Tibial nerve (tissue), 4 donors: ENCODE results near the gene PHF12. TPM values are rescaled to one million over a fixed set of nuclear protein-coding genes. Genes with fewer than 3 reads are reported as not detected.

Source experiments
- DNase-seq, 2 donors: peaks; one replicate each; pipeline ENCODE4 v3.0.0-alpha.2; 2019; ENCODE audit warnings: low spot score in 2 of 2
- H3K27ac ChIP-seq, 4 donors: fragments of 200-600 bp; sonication (generic) in 3 of 4; one replicate each; pipeline ENCODE4 v1.5.1; 2017 to 2019; ENCODE audit warnings: mild to moderate bottlenecking in 1 of 4
- H3K27me3 ChIP-seq, 2 donors: fragments of 200-600 bp; sonication (generic) in 1 of 2; one replicate each; pipeline versions ENCODE4 v1.5.1 to v1.6.0; 2017 to 2019
- H3K36me3 ChIP-seq, 3 donors: fragments of 200-600 bp; sonication (generic); one replicate each; pipeline ENCODE4 v1.5.1; 2018 to 2019
- H3K4me1 ChIP-seq, 4 donors: fragments of 200-600 bp; sonication (generic) in 3 of 4; one replicate each; pipeline ENCODE4 v1.5.1; 2017 to 2019
- H3K4me3 ChIP-seq, 4 donors: fragments of 200-600 bp; sonication (generic) in 3 of 4; one replicate each; pipeline ENCODE4 v1.5.1; 2017 to 2019; ENCODE audit warnings: mild to moderate bottlenecking in 1 of 4, moderate library complexity in 1 of 4
- H3K9me3 ChIP-seq, 4 donors: fragments of 200-600 bp; sonication (generic) in 3 of 4; one replicate each; pipeline ENCODE4 v1.5.1; 2017 to 2019
- CTCF ChIP-seq, 5 experiments: fragments of 200-600 bp in 3 of 5; fragments of 450-650 bp in 2 of 5; sonication (generic) in 3 of 5; IDR thresholded peaks; one replicate each; pipeline ENCODE4 v1.5.1; 2016 to 2019; ENCODE audit warnings: antibody characterized with exemption in 5 of 5, mild to moderate bottlenecking in 3 of 5, moderate library complexity in 2 of 5
- EP300 ChIP-seq, 2 donors: sonication (generic); formaldehyde crosslinking; IDR thresholded peaks; one replicate each; pipeline ENCODE4 v1.6.1; 2017; ENCODE audit warnings: antibody characterized with exemption in 2 of 2, mild to moderate bottlenecking in 1 of 2
- POLR2A ChIP-seq, 2 donors: fragments of 450-650 bp; IDR thresholded peaks; one replicate each; pipeline ENCODE4 v1.6.1; 2017; ENCODE audit warnings: antibody characterized with exemption in 2 of 2, mild to moderate bottlenecking in 2 of 2, moderate library complexity in 2 of 2
- WGBS, 2 donors: methylation state at CpG; one replicate each; pipeline ENCODE4 v1.1.5; 2018; 5-methylcytosine and 5-hydroxymethylcytosine counted together
- total RNA-seq, 4 donors: library from RNA; depleted of rRNA; stranded (reverse); fragments of >200 nt; gene quantifications; one replicate each; pipeline ENCODE4 v1.1.0, GENCODE V29; 2016

PHF12 gene
- total RNA-seq, 4 donors from 2014 or later = 45.7 to 95.1 (median 49.6) TPM

GRCh38 chr17:28946239-28946638 lies 5.1 kb downstream of the PHF12 start:
- Histone ChIP-seq H3K4me1 (peaks cover 0 to 65% (median 47%) of the 10 kb centered on the region in 4 donors), H3K36me3 (peaks cover 0 to 4% (median 0%) of the 10 kb centered on the region in 3 donors), H3K27me3 (no peaks in the 10 kb centered on the region), H3K9me3 (no peaks in the 10 kb centered on the region), H3K27ac (peak overlapping the region in 3 of 4 donors; percentile 4 to 92 (median 57)), H3K4me3 (no peak overlapping the region)
- no peak for DNase-seq
- 59 to 63% methylated on average over 4 of the region's 4 CpGs for WGBS, 2 donors
- no peak for TF ChIP-seq POLR2A (IDR thresholded peaks at IDR 0.05)
- no peak for TF ChIP-seq CTCF (IDR thresholded peaks at IDR 0.05)
- TF ChIP-seq EP300 (IDR thresholded peaks at IDR 0.05) = no peak

- Histone ChIP-seq H3K27me3 (no peaks in the 10 kb centered on the region), H3K4me1 (peaks cover 0 to 76% (median 55%) of the 10 kb centered on the region in 4 donors), H3K4me3 (no peak overlapping the region), H3K27ac (peak overlapping the region in 3 of 4 donors; percentile 4 to 92 (median 57)), H3K36me3 (peaks cover 0 to 4% (median 0%) of the 10 kb centered on the region in 3 donors), H3K9me3 (no peaks in the 10 kb centered on the region)
- no peak for DNase-seq
- WGBS, 2 donors = 20 to 36% methylated on average over 8 of the region's 8 CpGs
- TF ChIP-seq CTCF (IDR thresholded peaks at IDR 0.05) (no peak), POLR2A (IDR thresholded peaks at IDR 0.05) (no peak), EP300 (IDR thresholded peaks at IDR 0.05) (no peak)
Observed at GRCh38 chr17:28944862-28945741, 6.2 kb downstream of the PHF12 start.

GRCh38 chr17:28944343-28944742 lies 7.0 kb downstream of the PHF12 start:
- WGBS, 2 donors = 86 to 89% methylated on average over 4 of the region's 4 CpGs
- peaks cover 0 to 84% (median 61%) of the 10 kb centered on the region in 4 donors for H3K4me1 ChIP-seq
- no peak for DNase-seq
- H3K27me3 ChIP-seq = no peaks in the 10 kb centered on the region
- no peaks in the 10 kb centered on the region for H3K9me3 ChIP-seq
- TF ChIP-seq POLR2A (IDR thresholded peaks at IDR 0.05) = no peak
- TF ChIP-seq CTCF (IDR thresholded peaks at IDR 0.05) = no peak
- TF ChIP-seq EP300 (IDR thresholded peaks at IDR 0.05) = no peak
- H3K4me3 ChIP-seq = no peak overlapping the region
- peak overlapping the region in 2 of 4 donors; percentile 57 to 92 for H3K27ac ChIP-seq
- peaks cover 0 to 4% (median 0%) of the 10 kb centered on the region in 3 donors for H3K36me3 ChIP-seq

- no peak overlapping the region for H3K4me3 ChIP-seq
- peaks cover 0 to 88% (median 62%) of the 10 kb centered on the region in 4 donors for H3K4me1 ChIP-seq
- H3K27ac ChIP-seq = no peak overlapping the region
- H3K9me3 ChIP-seq = no peaks in the 10 kb centered on the region
- no peaks in the 10 kb centered on the region for H3K27me3 ChIP-seq
- WGBS, 2 donors = 86 to 96% methylated on average over 2 of the region's 2 CpGs
- DNase-seq = no peak
- TF ChIP-seq POLR2A (IDR thresholded peaks at IDR 0.05) (no peak), EP300 (IDR thresholded peaks at IDR 0.05) (no peak), CTCF (IDR thresholded peaks at IDR 0.05) (no peak)
- peaks cover 0 to 4% (median 0%) of the 10 kb centered on the region in 3 donors for H3K36me3 ChIP-seq
Observed at GRCh38 chr17:28942925-28943324, 8.4 kb downstream of the PHF12 start.

GRCh38 chr17:28941251-28941650 lies 10.1 kb downstream of the PHF12 start:
- peaks cover 0 to 88% (median 57%) of the 10 kb centered on the region in 4 donors for H3K4me1 ChIP-seq

More at GRCh38 chr17:28941251-28941650, 10.1 kb downstream of the PHF12 start:
- Histone ChIP-seq H3K27me3 (no peaks in the 10 kb centered on the region), H3K27ac (peak overlapping the region in 2 of 4 donors; percentile 22 to 69), H3K36me3 (peaks cover 0 to 4% (median 0%) of the 10 kb centered on the region in 3 donors), H3K4me3 (no peak overlapping the region), H3K9me3 (no peaks in the 10 kb centered on the region)
- WGBS, 2 donors = 89 to 92% methylated on average over 1 of the region's 1 CpG
- no peak for TF ChIP-seq CTCF (IDR thresholded peaks at IDR 0.05)
- no peak for TF ChIP-seq EP300 (IDR thresholded peaks at IDR 0.05)
- TF ChIP-seq POLR2A (IDR thresholded peaks at IDR 0.05) = no peak
- DNase-seq = no peak
